Parathyroid adenoma (tissue), 2 donors: Measurements from ENCODE around the gene GRIN3A.
A peak's percentile ranks its signal among the peaks of the same experiment; 100 is the strongest.

Experiments
- H2AFZ ChIP-seq: fragments of 300-600 bp; sonication (generic); one replicate; pipeline ENCODE4 v1.7.0; 2017; ENCODE audit warnings: antibody characterized with exemption, mild to moderate bottlenecking
- H3K27ac ChIP-seq: fragments of 300-600 bp; sonication (generic); one replicate; pipeline ENCODE4 v1.7.0; 2017
- H3K27me3 ChIP-seq: fragments of 300-600 bp; sonication (generic); one replicate; pipeline ENCODE4 v1.7.0; 2017; ENCODE audit warnings: low read length; ENCODE audit not compliant: control insufficient read depth, insufficient read depth
- H3K36me3 ChIP-seq: fragments of 300-600 bp; sonication (generic); one replicate; pipeline ENCODE4 v1.7.0; 2017; ENCODE audit warnings: low read length; ENCODE audit not compliant: control insufficient read depth, insufficient read depth
- H3K4me1 ChIP-seq: fragments of 300-600 bp; sonication (generic); one replicate; pipeline ENCODE4 v1.7.0; 2017; ENCODE audit warnings: control low read depth
- H3K4me2 ChIP-seq: fragments of 300-600 bp; sonication (generic); one replicate; pipeline ENCODE4 v1.7.0; 2017; ENCODE audit warnings: low read length
- H3K4me3 ChIP-seq: fragments of 300-600 bp; sonication (generic); one replicate; pipeline ENCODE4 v1.7.0; 2017; ENCODE audit warnings: low read depth, low read length
- H3K79me2 ChIP-seq: fragments of 300-600 bp; sonication (generic); one replicate; pipeline ENCODE4 v1.7.0; 2017; ENCODE audit warnings: control low read depth
- H3K9ac ChIP-seq: fragments of 300-600 bp; sonication (generic); one replicate; pipeline ENCODE4 v1.7.0; 2017; ENCODE audit warnings: mild to moderate bottlenecking
- H3K9me3 ChIP-seq: fragments of 300-600 bp; sonication (generic); one replicate; pipeline ENCODE4 v1.7.0; 2017; ENCODE audit warnings: low read length; ENCODE audit not compliant: control insufficient read depth
- TF ChIP-seq, protein P1 (sequence below): fragments of 300-600 bp; sonication (generic); IDR thresholded peaks from one replicate; pipeline ENCODE4 v1.7.0; 2017; ENCODE audit warnings: antibody characterized with exemption, mild to moderate bottlenecking
- donor health status: primary hyperparathyroidism.

Gene GRIN3A

DNA sequence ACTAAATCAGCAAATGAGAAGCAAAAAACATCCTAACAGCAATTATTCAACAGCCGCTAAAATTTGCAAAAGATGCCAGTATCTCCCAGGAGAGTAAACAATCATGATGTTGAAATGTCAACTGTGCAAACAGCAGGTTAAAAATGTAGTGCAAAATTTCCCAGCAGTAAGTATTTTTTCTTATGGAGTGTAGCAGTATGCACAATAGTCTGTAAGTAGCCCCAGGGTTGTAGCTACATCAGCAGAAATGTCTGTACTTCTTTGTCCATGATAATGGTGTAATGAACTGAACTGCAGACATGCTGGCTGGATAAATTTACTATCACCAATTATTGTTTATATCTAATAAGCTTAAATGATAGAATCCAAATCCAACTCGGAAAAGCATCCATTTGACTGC is 31.4 kb downstream of the GRIN3A start:
- H3K79me2 ChIP-seq, result no peaks in the 10 kb centered on the region
- no peak overlapping the region for H3K9ac ChIP-seq
- H3K4me3 ChIP-seq, result no peak overlapping the region
- TF ChIP-seq, protein P1, sequence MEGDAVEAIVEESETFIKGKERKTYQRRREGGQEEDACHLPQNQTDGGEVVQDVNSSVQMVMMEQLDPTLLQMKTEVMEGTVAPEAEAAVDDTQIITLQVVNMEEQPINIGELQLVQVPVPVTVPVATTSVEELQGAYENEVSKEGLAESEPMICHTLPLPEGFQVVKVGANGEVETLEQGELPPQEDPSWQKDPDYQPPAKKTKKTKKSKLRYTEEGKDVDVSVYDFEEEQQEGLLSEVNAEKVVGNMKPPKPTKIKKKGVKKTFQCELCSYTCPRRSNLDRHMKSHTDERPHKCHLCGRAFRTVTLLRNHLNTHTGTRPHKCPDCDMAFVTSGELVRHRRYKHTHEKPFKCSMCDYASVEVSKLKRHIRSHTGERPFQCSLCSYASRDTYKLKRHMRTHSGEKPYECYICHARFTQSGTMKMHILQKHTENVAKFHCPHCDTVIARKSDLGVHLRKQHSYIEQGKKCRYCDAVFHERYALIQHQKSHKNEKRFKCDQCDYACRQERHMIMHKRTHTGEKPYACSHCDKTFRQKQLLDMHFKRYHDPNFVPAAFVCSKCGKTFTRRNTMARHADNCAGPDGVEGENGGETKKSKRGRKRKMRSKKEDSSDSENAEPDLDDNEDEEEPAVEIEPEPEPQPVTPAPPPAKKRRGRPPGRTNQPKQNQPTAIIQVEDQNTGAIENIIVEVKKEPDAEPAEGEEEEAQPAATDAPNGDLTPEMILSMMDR, result no peak
- no peaks in the 10 kb centered on the region for H3K4me1 ChIP-seq
- H2AFZ ChIP-seq, result no peak overlapping the region
- no peaks in the 10 kb centered on the region for H3K36me3 ChIP-seq
- no peaks in the 10 kb centered on the region for H3K27me3 ChIP-seq
- no peak overlapping the region for H3K27ac ChIP-seq
- H3K4me2 ChIP-seq, result no peak overlapping the region
- H3K9me3 ChIP-seq, result no peaks in the 10 kb centered on the region

DNA sequence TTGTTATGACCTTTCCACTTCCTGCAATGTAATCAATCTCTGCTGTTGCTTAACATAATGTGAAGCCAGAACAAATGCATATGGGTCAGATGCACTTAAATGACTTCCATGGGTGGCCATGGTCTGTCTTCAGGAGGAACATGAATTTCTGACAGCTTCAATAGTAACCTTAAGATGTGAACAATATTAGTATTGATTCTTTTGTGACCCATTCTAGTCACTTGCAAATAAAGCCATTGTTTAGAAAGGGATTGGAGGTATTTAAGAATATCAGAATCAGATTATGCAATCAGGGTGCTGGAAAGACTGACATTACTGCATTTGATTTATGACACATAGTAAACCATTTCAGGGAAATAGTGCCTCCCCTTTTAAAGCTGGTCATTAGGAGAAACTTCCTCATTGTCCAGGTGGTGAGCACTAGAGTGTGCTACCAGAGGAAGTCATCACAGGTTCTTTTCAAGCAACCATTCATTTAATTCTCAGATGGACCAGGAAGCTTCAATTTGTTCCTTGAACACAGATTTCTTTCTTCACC is 32.1 kb downstream of the GRIN3A start:
- H3K4me1 ChIP-seq, result no peaks in the 10 kb centered on the region
- H3K9ac ChIP-seq, result no peak overlapping the region
- TF ChIP-seq, protein P1, result no peak
- H3K27ac ChIP-seq, result no peak overlapping the region
- no peaks in the 10 kb centered on the region for H3K9me3 ChIP-seq
- H2AFZ ChIP-seq, result no peak overlapping the region
- H3K36me3 ChIP-seq, result no peaks in the 10 kb centered on the region
- H3K4me2 ChIP-seq, result no peak overlapping the region
- no peaks in the 10 kb centered on the region for H3K79me2 ChIP-seq
- H3K4me3 ChIP-seq, result no peak overlapping the region
- H3K27me3 ChIP-seq, result no peaks in the 10 kb centered on the region

DNA sequence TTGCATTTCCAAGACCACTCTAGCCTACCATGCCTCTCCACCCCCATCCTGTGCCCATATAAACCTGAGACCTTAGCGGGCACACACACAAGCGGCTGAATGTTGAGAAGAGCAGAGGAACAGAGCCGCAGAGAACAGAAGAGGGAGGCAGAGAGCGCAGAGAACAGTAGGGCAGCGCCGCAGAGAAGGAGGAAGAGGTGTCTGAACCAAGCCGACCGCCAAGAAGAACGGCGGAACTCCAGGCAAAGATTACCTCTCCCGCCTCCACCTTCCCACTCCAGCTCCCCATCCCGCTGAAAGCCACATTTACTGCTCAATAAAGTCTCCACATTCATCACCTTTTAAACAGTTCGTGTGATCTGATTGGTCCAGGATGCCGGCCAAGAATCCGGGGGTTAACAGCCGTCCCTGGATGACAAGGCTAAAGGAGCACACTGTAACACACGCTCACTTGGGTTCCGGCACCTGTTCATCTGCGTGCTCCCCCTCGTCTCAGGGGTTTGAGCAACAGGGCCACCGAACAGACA is 33.2 kb downstream of the GRIN3A start:
- Histone ChIP-seq H3K79me2 (no peaks in the 10 kb centered on the region), H3K27ac (no peak overlapping the region), H3K27me3 (no peaks in the 10 kb centered on the region), H3K36me3 (no peaks in the 10 kb centered on the region), H3K9me3 (no peaks in the 10 kb centered on the region), H2AFZ (no peak overlapping the region), H3K9ac (no peak overlapping the region), H3K4me1 (no peaks in the 10 kb centered on the region), H3K4me3 (no peak overlapping the region), H3K4me2 (peak overlapping the region; percentile 65)
- TF ChIP-seq, protein P1, result no peak

DNA sequence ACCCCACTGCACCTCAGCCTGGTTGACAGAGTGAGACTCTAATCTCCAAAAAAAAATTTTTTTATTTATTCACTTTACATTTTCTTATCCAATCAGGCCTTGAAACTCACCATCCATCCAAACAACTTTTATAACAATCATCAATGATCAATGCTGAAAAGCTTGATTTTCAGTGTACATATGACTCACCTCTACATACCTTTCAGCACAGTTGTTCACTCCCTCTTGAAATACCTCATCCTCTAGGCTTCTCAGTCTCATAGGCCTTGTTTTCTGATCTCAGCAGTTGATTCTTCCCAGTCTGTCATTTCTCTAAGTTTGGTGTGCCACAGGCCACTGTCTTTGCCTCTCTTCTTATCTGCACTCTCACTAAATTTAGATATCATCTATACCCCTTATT is 36.2 kb downstream of the GRIN3A start:
- Histone ChIP-seq H3K9me3 (no peaks in the 10 kb centered on the region), H3K4me2 (no peak overlapping the region), H3K27ac (no peak overlapping the region), H3K4me3 (no peak overlapping the region), H3K9ac (no peak overlapping the region), H3K27me3 (no peaks in the 10 kb centered on the region), H2AFZ (no peak overlapping the region), H3K79me2 (no peaks in the 10 kb centered on the region), H3K4me1 (no peaks in the 10 kb centered on the region), H3K36me3 (no peaks in the 10 kb centered on the region)
- TF ChIP-seq, protein P1, result no peak
